Skin of body (tissue), 2 donors: ENCODE data around the gene CCDC178. TPM values are rescaled to one million over a fixed set of nuclear protein-coding genes. Genes with fewer than 3 reads are reported as not detected.

Source experiments
- DNase-seq: peaks from one replicate; lab custom pipeline; 2025; lab: John Stamatoyannopoulos, UW
- total RNA-seq: library from RNA; depleted of rRNA; stranded (reverse); fragments of >200 nt; gene quantifications from one replicate; pipeline ENCODE4 v1.2.3, GENCODE V29; 2014

CCDC178 gene
- total RNA-seq, 1 donor from 2014 or later, result 0.99 TPM

DNA sequence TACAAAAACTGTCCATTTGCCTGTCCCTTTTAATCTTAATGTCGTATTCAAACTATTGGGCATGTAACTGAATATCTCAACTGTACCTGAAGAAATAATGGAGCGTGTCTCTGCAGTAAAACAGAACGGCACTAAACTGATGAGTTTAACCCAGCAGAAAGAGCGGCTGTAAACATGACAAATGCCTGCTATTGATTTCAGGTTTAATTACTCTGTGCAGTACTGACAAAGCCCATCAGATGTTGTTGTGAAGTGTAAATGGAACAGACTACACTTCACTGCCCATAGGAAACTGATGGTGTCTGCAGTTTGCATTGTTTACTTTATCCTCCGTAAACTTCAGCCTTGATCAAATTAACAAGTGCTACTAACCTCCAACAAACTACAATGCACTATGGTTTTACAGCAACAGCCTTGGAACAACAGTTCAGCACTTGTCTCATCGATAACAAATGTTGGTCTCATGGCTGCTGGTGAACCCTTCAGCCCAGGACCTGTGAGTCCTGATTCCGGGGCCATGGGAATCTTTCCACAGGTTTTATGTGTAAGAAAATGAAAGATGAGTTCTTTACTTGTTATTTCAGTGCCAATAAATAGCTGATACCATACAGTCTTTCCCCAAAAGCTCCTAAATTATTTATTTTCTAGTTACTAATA lies 316.5 kb downstream of the CCDC178 start:
- no peak for DNase-seq

DNA sequence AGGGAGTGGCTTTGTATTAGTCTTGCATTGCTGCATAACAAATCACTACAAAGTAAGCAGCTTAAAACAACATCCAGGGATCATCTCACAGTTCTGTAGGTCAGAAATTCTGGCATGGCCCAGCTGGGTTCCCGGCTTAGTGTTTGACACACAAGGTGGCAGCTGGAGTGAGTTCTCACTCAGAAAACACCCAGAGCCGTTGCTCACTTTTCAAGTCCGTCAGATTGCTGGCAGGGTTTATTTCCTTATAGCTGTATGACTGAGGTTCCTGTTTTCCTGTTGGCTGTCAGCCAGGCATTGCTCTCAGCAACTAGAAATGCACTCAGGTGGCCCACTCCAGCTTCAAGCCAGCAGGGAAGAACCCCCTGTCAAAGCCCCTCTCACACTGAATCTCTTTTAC lies 324.1 kb downstream of the CCDC178 start:
- no peak for DNase-seq

DNA sequence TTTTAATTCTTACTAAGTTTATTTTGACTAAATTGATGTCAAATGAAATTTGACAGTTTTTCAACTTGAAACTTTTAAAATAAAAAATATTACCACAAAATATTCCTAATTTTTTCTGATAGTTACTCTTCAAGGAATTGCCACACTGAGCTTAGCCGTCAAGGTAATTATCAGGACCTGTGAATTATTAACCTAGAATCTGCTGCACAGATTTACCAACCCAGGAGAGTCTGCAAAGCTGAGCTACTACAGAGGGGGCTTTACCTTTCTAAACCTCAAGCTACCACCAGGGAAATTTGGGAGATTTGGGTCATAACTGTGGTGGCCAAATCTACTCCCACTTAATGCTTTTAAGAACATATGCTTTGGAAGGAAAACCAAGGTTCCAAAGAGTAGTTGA lies 324.6 kb downstream of the CCDC178 start:
- DNase-seq, result no peak

DNA sequence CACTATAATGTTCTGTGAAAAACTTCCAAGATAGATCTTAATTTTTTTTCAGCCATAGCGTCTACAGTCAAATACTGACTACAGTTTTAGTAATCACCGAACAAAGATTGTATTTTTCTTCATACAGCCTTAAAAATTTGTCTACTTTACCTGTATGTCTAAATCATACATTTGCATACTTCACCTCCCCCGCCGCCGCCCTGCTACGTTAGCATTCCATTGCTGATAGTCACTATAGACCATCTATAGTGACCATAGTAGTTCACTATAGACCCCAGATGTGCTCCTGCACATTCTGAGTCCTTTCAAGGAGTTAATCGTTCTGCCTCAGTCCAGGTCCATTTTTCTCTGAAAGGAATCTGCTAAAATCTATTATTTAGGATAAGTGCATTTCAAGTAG lies 325.0 kb downstream of the CCDC178 start:
- no peak for DNase-seq

DNA sequence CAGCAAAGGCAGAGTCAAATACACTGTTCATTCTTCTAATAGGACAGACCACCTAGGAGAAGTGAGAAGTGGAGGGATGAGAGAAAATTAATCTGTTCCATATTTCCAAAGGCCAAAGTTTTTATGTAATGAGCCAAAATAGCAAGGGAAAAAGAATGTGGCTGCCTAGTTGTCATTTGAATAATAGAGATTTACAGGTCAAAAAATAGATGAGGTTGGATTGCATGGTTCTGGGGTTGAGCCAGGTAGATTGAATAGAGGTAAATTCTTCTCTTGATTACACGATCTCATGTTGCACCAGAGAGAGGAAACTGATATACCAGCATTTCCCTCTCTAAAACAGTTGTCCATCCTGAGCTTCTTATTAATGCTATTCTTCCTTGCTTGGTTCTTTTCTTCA lies 325.8 kb downstream of the CCDC178 start:
- DNase-seq, result no peak

DNA sequence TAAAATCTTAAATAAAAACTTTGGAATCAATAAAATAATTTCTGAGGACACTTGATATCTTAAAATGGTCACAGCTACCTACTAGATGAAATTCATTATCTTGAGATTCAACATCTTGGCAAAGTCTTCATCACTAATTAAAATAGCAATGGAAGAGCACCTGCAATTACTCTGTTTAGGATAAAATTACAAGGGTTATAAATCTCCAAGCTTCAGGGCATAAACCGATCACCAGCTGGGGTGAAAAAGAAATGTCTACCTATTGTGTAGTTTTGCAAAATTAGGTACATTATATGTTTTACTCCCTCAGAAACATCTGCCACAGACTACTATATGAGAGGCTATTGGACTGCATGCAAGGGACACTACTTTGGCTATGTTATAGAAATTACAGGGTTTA lies 327.1 kb downstream of the CCDC178 start:
- DNase-seq, result no peak

DNA sequence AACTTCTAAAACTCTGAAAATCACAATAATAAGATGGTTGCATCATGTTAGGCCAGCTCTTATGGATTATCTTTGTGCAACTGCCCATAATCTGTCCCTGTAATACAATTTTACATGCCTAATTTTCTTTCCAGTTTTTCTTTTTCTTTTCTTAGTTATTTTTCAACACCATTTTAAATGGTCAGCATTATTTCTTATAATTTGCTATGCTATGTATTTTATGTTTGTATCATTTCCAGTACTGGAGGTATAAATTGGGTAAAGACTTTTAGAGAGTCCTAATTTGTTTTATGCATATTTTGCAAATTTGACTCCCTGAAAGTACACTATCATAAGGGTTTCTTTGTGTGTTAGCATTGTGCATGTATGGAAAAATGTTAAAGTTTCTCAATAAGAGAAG lies 333.0 kb downstream of the CCDC178 start:
- DNase-seq, result no peak

DNA sequence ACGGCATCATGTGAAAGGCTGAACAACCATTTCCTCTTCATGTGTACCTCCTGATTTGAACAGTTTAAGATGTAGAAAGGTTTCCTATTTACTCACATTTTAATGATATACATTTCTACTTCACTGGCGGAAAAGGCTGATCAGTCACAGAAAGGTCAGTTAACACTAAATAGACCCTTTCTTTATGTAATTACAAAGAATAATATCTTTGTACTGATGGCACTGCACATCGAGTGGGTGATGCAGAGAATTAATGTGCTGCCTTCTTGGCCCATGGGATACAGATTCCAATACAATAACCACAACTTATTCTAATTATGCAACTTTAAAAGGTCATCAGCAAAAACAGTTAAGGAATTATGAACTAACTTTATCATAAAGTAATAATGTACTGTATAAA lies 339.2 kb downstream of the CCDC178 start:
- no peak for DNase-seq

DNA sequence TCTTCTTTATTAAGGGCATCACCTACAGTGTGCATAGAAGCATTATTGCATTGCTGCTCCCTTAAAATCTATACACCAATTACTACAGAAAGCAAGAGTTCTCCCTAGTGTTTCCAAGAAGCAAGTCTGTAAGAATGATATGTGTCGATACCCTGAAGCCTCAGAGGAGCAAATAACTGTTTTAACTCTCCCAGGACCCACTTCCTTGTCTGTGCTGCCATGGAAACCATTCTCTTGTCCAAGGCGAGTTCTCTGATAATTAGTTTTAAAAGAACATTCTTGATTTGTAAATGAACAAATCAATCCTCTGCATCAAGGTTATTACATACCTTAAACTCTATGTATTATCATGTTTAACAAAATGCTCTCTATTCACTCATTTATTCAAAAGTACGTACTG lies 340.9 kb downstream of the CCDC178 start:
- no peak for DNase-seq

DNA sequence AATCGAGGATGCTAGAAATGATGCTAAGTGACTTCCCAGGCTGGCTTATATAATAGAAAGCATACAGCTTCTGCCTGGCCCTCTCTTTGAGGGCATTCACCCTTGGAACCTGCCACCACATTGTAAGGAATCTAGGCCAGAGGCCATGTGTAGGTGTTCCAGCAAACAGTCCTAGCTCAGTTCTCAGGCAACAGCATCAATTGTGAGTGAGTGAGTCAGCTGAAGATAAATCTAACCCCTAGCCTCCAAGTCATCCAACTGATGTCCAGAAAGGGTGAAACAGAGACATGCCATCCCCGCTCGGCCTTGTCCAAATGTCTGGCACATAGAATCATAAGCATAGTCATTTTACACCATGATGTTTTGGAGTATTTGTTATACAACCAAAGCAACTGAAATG lies 343.4 kb downstream of the CCDC178 start:
- DNase-seq, result no peak

DNA sequence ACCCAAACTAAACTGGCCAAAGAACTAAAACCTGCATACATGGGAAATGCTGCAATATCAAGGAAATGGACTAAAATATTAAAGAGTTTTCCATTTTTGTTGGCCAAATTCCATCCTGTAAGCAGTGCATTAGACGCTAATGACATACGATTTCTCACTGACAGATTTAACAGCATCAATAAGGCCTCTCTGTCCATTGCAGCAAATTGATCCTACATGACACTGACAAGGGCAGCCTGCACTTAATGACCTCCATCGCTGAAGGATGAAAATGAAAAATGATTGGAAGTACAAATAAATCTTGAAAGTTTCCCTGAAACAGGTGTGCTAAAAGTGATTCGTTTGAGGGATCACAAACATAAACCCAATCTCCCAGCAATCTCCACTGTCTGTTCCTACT lies 350.1 kb downstream of the CCDC178 start:
- no peak for DNase-seq

DNA sequence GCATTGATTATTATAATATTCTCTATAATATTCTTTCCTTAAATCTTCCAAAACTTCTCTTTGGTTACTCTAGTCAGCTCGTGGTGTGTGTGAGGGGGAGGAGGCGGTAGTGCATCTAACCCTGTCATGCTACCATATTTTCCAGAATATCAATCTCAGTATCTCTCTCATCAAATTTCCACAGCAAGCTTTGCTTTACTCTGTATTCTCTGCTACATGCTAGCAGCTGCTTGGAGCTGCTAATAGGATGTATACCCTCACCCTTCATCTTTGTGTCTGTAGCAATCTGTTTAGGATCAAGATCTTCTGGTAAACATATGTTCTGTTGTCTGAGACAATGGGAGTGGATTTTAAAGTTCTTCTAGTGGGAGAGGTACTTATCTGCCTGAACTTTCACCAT lies 363.9 kb downstream of the CCDC178 start:
- peak; percentile 72 for DNase-seq

DNA sequence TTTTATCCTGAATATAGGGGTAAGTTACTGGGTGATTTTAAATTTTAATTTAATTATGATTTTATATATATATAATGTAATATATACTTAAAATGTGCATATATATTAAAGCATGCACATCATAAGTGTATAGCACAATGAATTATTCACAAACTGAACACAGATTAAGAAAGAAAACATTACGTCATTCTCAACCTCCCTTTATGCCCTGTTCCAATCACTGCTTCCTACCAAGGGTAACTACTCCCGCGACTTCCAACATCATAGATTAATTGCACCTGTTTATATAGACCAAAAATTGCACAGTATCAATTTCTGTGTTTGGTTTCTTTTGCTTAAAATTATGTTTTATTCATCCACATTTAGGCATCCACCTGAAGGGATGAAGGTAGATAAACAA lies 366.4 kb downstream of the CCDC178 start:
- no peak for DNase-seq

DNA sequence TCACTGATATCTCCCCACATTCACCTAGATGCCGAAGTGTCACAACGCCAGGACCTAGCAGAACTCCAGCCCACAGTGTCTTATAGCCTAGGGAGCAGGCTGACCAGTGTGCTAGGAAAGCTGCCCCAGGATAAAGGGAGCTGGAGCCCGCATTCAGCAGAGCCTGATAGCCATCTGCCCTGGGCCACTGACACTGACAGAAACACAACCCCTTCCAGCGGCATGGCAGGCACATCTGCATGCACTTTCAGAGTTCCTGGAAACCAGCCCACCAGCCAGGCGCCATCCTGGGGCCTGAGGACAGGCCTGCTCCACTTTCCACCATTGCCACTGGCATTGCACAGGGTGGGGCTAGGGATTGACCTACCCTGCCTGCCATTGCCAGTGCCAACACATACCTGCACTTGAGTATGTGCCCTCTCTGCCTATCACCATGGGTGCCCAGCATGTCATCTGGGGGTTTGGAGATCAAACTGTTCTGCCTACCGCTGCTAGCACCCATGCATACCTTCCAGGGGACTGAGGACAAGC lies 377.6 kb downstream of the CCDC178 start:
- no peak for DNase-seq

DNA sequence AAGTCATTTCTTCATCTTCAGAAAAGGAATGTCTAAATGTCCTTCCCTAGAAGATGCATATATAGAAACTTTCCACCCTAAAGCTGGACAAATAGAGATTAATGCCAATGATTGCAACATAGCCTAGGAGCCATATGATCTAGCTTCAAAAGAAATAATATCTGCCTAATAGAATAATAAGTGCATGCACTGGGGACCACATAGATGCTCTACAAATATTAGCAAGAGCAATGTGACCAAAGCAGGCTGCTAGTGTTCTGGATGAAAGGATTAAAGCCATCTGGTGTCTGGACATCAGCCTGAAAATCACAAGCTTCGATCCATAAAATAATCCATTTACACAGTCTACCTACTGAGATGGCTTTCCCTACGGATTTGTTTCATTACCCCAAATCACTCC lies 387.6 kb downstream of the CCDC178 start:
- DNase-seq, result no peak

DNA sequence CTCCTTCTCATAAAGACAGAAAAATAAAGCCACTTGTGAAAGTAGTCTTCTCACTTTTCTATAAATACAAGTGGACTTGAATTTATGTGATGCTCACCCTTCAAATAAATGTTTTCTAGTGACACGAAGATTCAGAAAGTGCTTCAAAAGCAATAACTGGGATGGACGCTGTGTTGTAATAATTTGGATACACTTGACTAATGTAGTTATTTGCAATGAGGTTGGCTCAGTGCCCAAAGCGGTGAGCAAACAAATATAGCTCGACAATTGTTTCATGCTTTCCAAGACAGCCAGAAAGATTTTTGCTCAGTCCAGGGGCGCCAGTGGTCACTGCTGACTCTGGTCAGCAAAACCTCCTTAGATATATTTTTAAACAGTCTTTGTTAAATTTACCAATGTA lies 389.1 kb downstream of the CCDC178 start:
- DNase-seq, result no peak

DNA sequence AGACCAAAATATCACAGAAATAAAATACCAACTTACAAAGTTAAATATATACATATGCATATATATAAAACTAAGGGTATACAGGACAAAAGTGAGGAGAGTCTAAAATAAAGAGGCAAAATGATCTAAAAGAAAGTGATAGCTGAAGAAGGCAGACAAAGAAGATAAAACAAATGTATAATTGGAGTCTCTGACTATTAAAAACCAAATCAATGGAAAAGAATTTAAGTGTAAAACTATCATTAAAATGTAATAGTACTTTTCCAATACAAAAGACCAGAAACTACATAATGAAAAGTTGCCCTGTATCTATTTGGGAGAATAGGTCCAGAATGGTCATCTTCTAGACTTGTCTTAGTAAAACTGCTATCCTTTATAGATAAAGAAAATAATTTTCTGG lies 400.3 kb downstream of the CCDC178 start:
- no peak for DNase-seq

DNA sequence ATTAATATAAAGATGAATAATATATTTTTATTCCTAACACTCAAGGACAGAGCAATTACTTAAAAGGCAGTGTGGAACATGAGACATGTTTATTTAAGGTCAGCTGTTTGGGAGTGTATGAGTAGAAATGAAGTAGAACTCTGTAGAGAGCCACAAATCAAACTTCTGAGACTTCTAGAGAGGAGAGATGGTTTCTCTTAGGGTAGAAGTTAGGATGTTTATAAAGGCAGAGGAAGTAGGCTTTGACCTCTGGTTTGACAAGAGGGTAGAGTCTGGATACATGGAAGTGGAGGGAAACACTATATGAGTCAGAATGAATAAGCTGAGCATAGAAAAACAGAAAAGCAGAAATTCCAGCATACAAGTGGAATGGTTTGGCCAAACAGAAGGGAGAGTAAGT lies 405.6 kb downstream of the CCDC178 start:
- no peak for DNase-seq

DNA sequence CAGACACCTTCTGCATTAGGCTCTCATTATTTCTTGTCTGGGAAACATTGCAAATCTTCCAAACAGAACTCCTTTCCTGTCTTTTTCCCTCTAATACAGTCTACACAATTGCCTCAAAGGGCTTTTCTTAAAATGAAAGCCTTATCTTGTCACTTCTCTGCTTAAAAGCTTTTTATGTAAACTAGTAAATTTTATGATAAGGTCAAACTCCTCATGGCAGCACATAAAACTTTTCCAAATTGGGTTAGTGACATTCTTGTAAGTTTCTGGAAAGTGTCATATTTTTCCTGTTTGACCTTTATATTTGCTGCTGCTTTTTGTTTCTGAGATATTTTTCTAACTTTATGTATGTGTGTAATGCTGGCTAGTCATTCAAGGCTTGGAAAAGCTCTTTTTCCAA lies 406.3 kb downstream of the CCDC178 start:
- no peak for DNase-seq

DNA sequence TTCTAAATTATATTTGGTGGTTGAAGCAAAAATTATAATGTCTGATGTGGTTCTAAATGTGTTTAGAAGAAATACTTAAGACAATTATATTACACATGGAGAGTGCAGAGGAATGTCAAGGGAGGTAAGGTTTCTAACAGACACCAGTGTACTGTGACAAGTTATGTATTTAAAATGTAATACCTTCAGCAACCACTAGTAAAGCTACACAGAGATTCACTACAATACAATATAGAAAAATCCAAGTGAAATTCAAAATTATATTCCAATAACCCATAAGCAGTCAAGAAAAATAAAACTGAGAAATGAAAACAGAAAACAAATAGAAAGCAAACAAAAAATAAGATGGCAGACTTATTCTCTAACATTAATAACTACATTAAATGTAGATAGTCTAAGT lies 418.2 kb downstream of the CCDC178 start:
- DNase-seq, result no peak

DNA sequence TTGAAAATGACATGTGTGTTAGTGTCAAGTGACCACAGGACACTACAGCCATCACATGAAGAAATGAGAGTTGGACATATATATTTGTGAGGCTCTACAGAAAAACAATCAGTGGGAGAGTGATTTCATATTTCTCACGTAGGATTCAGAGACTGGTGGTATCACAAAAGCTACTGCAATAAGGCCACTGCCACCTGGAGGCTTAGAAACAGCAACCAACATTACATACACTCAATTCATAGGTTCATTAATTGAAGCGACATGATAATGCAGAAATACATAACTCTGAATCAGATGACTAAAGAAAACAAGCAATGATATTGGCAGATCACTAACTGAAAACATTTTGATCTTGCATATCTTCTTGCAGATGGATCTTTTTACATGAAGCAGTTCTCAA lies 419.6 kb downstream of the CCDC178 start:
- DNase-seq, result no peak

DNA sequence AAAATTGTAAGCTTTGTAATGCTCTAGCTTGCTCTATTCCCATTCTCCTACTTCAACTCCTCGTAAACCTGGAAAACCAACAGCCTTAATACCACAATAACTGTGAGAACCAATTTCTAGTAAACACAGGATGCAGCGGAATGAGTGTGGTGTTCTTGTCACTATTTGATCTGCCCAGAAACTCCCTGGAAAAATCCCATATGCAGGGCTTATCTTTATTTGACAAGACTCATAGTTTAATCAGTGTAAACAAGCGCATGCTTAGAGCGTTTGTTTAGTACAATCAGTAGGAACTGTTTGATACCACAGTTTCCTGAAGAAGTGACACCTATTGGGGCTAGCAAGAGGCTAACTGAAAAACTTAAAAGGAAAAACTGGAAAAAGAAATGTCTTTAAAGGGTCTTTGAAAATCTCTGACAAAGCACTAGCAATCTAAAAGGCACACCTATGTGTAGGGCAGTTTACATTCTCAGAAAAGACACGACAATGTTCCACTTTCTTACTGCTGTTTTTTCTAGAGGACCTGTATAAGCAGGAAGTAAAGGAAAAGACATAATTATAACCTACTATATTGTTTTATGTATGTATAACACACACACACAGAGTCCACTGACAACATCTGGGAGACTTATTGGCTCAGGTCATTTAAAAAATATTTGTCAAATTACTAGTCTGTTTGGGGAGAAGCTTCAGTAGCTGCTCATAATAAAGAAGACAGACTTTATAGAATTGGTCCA lies 426.3 kb downstream of the CCDC178 start:
- no peak for DNase-seq

DNA sequence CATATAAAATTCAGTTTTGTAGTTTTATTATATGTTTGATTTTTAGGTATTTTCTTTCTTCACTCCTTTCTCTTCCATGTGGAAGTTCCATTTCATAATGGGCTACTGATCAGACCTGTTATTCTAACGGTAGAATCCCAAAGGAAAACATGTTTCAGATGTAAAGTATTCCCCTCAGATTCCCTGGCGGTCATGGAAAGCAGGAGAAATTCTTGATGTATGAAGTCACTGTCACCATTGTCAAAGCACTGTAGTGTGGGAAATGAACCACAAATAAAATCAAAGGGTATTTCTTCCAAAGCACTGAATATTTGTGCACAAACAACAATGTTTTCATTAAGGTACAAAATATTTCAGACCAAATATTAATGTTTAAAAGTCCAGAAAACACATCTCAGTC lies 430.4 kb downstream of the CCDC178 start:
- no peak for DNase-seq
